B cell (primary cell): ENCODE measurements around the gene AP3D1. TPM values are rescaled to one million over a fixed set of nuclear protein-coding genes. Genes with fewer than 3 reads are reported as not detected.

Experiments used
- ATAC-seq: fragments of 200-7000 bp; cut with Tn5 transposase; one replicate; pipeline ENCODE4 v1.10.0; 2021; ENCODE audit warnings: low read depth, mild to moderate bottlenecking, moderate number of reproducible peaks, moderate library complexity
- CTCF ChIA-PET: fragments of 350-600 bp; sonication (Branson Sonifier 250); formaldehyde crosslinking; loops from one replicate; lab custom pipeline; 2021; ENCODE audit warnings: antibody characterized with exemption, inconsistent platforms; lab: Charles Lee
- POLR2A ChIA-PET: fragments of 350-600 bp; sonication (Branson Sonifier 250); formaldehyde crosslinking; loops from one replicate; lab custom pipeline; 2021; ENCODE audit warnings: antibody characterized with exemption; lab: Charles Lee
- DNase-seq: peaks from one replicate; pipeline ENCODE4 v3.0.0; 2013
- H2AFZ ChIP-seq: 2 replicates; pipeline ENCODE4 v1.6.1; 2012; ENCODE audit warnings: mild to moderate bottlenecking, low read depth, low read length; ENCODE audit not compliant: insufficient read depth, poor library complexity, severe bottlenecking
- H3K27ac ChIP-seq, 2 donors: 1 replicate in 1 of 2; 2 replicates in 1 of 2; pipeline ENCODE4 v1.5.1; 2012 to 2013; ENCODE audit warnings: low read length in 2 of 2, mild to moderate bottlenecking in 2 of 2, moderate library complexity in 1 of 2
- H3K27me3 ChIP-seq, 4 experiments: fragments of 200-600 bp in 1 of 4; sonication (generic) in 1 of 4; replicated peaks in 1 of 4; 1 replicate in 2 of 4; 2 replicates in 2 of 4; pipeline versions ENCODE4 v1.6.1 to v1.7.0; 2013 to 2016; ENCODE audit warnings: low read length in 3 of 4, mild to moderate bottlenecking in 2 of 4, mixed read lengths in 1 of 4, moderate library complexity in 1 of 4; ENCODE audit not compliant: insufficient read depth in 4 of 4, control insufficient read depth in 3 of 4; ENCODE audit errors: control extremely low read depth in 1 of 4
- H3K36me3 ChIP-seq, 2 experiments: replicated peaks in 1 of 2; 1 replicate in 1 of 2; 2 replicates in 1 of 2; pipeline versions ENCODE4 v1.6.1 to v1.7.1; 2013; ENCODE audit warnings: low read length in 1 of 2; ENCODE audit not compliant: insufficient read depth in 2 of 2, control insufficient read depth in 1 of 2; ENCODE audit errors: control extremely low read depth in 1 of 2, extremely low read depth in 1 of 2
- H3K4me1 ChIP-seq, 2 donors: fragments of 200-600 bp in 1 of 2; sonication (generic) in 1 of 2; 1 replicate in 1 of 2; 2 replicates in 1 of 2; pipeline versions ENCODE4 v1.5.1 to v1.6.1; 2013 to 2017; ENCODE audit warnings: low read length in 2 of 2; ENCODE audit not compliant: control insufficient read depth in 2 of 2, insufficient read depth in 2 of 2
- H3K4me2 ChIP-seq: replicated peaks from 2 replicates; pipeline ENCODE3; 2012; ENCODE audit warnings: mild to moderate bottlenecking, low read depth, low read length; ENCODE audit not compliant: poor library complexity, severe bottlenecking
- H3K4me3 ChIP-seq, 5 experiments: fragments of 200-600 bp in 1 of 5; sonication (generic) in 1 of 5; 1 replicate in 3 of 5; 2 replicates in 2 of 5; pipeline versions ENCODE4 v1.5.1 to v1.7.0; 2011 to 2016; ENCODE audit warnings: low read length in 4 of 5, mild to moderate bottlenecking in 4 of 5, low read depth in 2 of 5, control low read depth in 1 of 5, moderate library complexity in 1 of 5; ENCODE audit not compliant: insufficient read depth in 1 of 5; ENCODE audit errors: control extremely low read depth in 1 of 5, extremely low read depth in 1 of 5
- H3K79me2 ChIP-seq: fragments of 200-600 bp; sonication (generic); one replicate; pipeline ENCODE4 v1.6.0; 2016; ENCODE audit warnings: low read length; ENCODE audit not compliant: control insufficient read depth, insufficient read depth
- H3K9ac ChIP-seq: fragments of 200-600 bp; sonication (generic); 2 replicates; pipeline ENCODE4 v1.6.1; 2017; ENCODE audit warnings: mild to moderate bottlenecking, low read length, moderate library complexity
- H3K9me3 ChIP-seq, 3 donors: one replicate each; pipeline versions ENCODE4 v1.6.1 to v1.7.1; 2013; ENCODE audit warnings: low read length in 2 of 3; ENCODE audit not compliant: control insufficient read depth in 2 of 3, insufficient read depth in 1 of 3; ENCODE audit errors: control extremely low read depth in 1 of 3
- H4K20me1 ChIP-seq: 2 replicates; pipeline ENCODE4 v1.6.0; 2012; ENCODE audit warnings: mild to moderate bottlenecking, low read length; ENCODE audit not compliant: insufficient read depth, control insufficient read depth, poor library complexity, severe bottlenecking
- H3K27ac Mint-ChIP-seq: one replicate; pipeline ENCODE4 v1.8.0; 2021; ENCODE audit warnings: mixed read lengths
- H3K27me3 Mint-ChIP-seq: one replicate; pipeline ENCODE4 v1.8.0; 2021; ENCODE audit warnings: mixed read lengths
- H3K4me1 Mint-ChIP-seq: one replicate; pipeline ENCODE4 v1.8.0; 2021; ENCODE audit warnings: mixed read lengths
- H3K4me3 Mint-ChIP-seq: one replicate; pipeline ENCODE4 v1.8.0; 2021; ENCODE audit warnings: mixed read lengths
- H3K9me3 Mint-ChIP-seq: one replicate; pipeline ENCODE4 v1.8.0; 2022; ENCODE audit warnings: mixed read lengths; ENCODE audit not compliant: insufficient read depth
- EZH2 ChIP-seq: IDR thresholded peaks from 2 replicates; pipeline ENCODE4 v1.6.1; 2012; ENCODE audit warnings: borderline replicate concordance, low read depth, mild to moderate bottlenecking, moderate library complexity, low read length; ENCODE audit not compliant: insufficient read depth, poor library complexity, severe bottlenecking
- WGBS: methylation state at CpG from one replicate; pipeline ENCODE4 v1.1.5; 2013; ENCODE audit warnings: missing lambda C conversion rate; ENCODE audit not compliant: insufficient coverage; 5-methylcytosine and 5-hydroxymethylcytosine counted together
- intact Hi-C: fragments of 100-400 bp; cut with micrococcal nuclease; formaldehyde crosslinking; loops from one replicate; pipeline ENCODE4 v1.10.0; 2022
- polyA plus RNA-seq: library from polyadenylated mRNA; depleted of rRNA; stranded (reverse); fragments of >200 nt; gene quantifications from 2 replicates; pipeline ENCODE4 v1.2.3, GENCODE V29; 2012
- total RNA-seq, 2 donors: library from RNA; stranded (reverse); fragments of 120-200 nt in 1 of 2; gene quantifications; 1 replicate in 1 of 2; 2 replicates in 1 of 2; pipeline versions ENCODE4 v1.2.3 to v1.2.4, GENCODE V29; 2013 to 2022
- TF ChIP-seq, protein P1 (sequence below): fragments of 200-600 bp; IDR thresholded peaks from one replicate; pipeline ENCODE4 v1.8.0; 2022; ENCODE audit warnings: antibody characterized with exemption, mild to moderate bottlenecking

Gene AP3D1
- total and polyA plus RNA-seq, 2 donors (not counting 1 experiment from before 2014, with no cell fraction given) = 96.4 to 114 TPM

GRCh38 chr19:2111886-2112285 is 39.5 kb downstream of the AP3D1 start:
- Histone ChIP-seq H3K4me3 (no peak overlapping the region), H3K27me3 (no peaks in the 10 kb centered on the region), H4K20me1 (peaks cover 19% of the 10 kb centered on the region), H3K9me3 (no peaks in the 10 kb centered on the region), H3K9ac (no peak overlapping the region), H3K4me2 (no peak overlapping the region), H3K27ac (no peak overlapping the region), H3K4me1 (no peaks in the 10 kb centered on the region), H3K79me2 (peaks cover 10% of the 10 kb centered on the region), H3K36me3 (peaks cover 0 to 84% of the 10 kb centered on the region in 2 experiments), H2AFZ (no peak overlapping the region)
- intact Hi-C loops = no loop called here
- 94% methylated on average over 20 of the region's 20 CpGs for WGBS
- Mint-ChIP-seq H3K4me3 (no peak overlapping the region), H3K4me1 (peaks cover 2% of the 10 kb centered on the region), H3K27ac (no peak overlapping the region), H3K9me3 (no peaks in the 10 kb centered on the region), H3K27me3 (no peaks in the 10 kb centered on the region)
- no peak for DNase-seq
- ChIA-PET POLR2A (no interaction called here), CTCF (interaction anchor here (0.5 kb wide), 1 partner anchor 182 kb away, joined by 3 read pairs; no protein-coding TSS in a partner anchor)
- TF ChIP-seq EZH2 = no peak
- TF ChIP-seq, protein P1, sequence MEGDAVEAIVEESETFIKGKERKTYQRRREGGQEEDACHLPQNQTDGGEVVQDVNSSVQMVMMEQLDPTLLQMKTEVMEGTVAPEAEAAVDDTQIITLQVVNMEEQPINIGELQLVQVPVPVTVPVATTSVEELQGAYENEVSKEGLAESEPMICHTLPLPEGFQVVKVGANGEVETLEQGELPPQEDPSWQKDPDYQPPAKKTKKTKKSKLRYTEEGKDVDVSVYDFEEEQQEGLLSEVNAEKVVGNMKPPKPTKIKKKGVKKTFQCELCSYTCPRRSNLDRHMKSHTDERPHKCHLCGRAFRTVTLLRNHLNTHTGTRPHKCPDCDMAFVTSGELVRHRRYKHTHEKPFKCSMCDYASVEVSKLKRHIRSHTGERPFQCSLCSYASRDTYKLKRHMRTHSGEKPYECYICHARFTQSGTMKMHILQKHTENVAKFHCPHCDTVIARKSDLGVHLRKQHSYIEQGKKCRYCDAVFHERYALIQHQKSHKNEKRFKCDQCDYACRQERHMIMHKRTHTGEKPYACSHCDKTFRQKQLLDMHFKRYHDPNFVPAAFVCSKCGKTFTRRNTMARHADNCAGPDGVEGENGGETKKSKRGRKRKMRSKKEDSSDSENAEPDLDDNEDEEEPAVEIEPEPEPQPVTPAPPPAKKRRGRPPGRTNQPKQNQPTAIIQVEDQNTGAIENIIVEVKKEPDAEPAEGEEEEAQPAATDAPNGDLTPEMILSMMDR = no peak
- no peak for ATAC-seq

DNA sequence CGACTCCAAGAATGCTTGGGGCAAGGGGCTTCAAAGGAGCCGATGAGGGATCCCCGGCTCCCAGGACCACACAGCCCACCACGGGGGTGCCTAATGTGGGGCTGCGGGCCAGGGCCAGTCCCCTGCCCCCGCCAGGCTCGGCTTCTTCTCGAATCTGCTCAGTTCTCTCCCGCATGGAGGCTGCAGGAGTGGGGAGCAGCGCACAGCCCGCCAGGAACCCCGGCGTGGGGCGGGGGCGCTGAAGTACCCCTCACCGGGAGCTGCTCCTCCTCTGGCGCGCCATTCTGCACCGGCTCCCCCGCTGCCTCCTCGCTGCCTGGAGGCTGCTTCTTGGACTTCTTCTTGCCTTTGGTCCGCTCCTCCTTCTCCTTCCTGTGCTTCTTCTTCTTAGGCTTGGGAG is 39.9 kb downstream of the AP3D1 start:
- WGBS = 97% methylated on average over 21 of the region's 22 CpGs
- Histone ChIP-seq H3K4me1 (no peaks in the 10 kb centered on the region), H3K27me3 (no peaks in the 10 kb centered on the region), H4K20me1 (peaks cover 15% of the 10 kb centered on the region), H3K27ac (no peak overlapping the region), H3K4me3 (no peak overlapping the region), H2AFZ (no peak overlapping the region), H3K9ac (no peak overlapping the region), H3K36me3 (peaks cover 0 to 84% of the 10 kb centered on the region in 2 experiments), H3K79me2 (peaks cover 8% of the 10 kb centered on the region), H3K9me3 (no peaks in the 10 kb centered on the region), H3K4me2 (no peak overlapping the region)
- Mint-ChIP-seq H3K4me3 (no peak overlapping the region), H3K9me3 (no peaks in the 10 kb centered on the region), H3K27me3 (no peaks in the 10 kb centered on the region), H3K4me1 (peaks cover 2% of the 10 kb centered on the region), H3K27ac (no peak overlapping the region)
- TF ChIP-seq, protein P1 = no peak
- TF ChIP-seq EZH2 = no peak
- POLR2A ChIA-PET = interaction anchor here (0.6 kb wide), 2 partner anchors 130 to 210 kb away, joined by 3 read pairs; no protein-coding TSS in a partner anchor
- intact Hi-C loops = no loop called here
- no peak for DNase-seq
- ATAC-seq = no peak
- CTCF ChIA-PET = interaction anchor here (0.5 to 1.3 kb wide), 2 partner anchors 20 to 181 kb away, joined by 3 read pairs; no protein-coding TSS in a partner anchor
